ENCODE results near the gene SNX25.

DNA sequence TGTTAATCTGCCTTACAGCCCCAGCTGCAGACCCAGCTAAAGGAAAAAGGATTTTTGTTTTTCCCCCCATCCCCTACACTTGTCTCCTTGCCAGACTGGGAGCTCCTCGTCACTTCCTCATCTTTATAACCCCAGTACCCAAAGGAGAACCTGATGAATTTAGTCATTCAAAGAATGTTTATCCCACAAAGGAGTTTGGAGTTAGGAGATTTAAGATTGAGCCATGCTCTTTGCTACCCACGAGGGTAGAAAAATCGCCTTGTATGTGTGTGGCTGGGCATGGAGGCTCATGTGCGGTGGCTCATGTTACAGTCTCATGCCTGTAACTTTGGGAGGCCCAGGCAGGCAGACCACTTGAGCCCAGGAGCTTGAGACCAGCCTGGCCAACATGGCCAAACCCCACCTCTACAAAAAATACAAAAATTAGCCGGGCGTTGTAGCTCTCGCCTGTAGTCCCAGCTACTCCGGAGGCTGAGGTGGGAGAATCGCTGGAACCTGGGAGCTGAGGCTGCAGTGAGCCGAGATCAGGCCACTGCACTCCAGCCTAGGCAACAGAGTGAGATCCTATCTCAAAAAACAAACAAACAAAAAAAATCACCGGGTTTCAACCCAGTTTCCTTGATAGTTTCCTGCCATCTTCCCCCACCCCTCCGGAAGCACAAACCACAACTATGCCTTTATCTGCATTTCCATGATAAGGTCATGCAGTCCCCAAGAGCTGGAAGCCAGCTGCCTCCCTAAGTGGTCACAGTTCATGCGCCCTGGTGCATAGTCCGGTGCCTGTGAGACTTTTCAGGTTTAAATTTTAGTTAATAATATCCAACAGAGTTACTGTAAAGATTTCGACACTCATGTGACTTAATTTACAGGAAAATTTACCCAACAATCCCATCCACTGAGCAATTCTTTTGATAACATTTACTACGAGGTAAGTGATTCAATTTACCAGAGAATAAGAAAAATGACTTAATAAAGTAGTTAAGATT is 7.1 kb upstream of the SNX25 start:
- TF ChIP-seq, protein P1, sequence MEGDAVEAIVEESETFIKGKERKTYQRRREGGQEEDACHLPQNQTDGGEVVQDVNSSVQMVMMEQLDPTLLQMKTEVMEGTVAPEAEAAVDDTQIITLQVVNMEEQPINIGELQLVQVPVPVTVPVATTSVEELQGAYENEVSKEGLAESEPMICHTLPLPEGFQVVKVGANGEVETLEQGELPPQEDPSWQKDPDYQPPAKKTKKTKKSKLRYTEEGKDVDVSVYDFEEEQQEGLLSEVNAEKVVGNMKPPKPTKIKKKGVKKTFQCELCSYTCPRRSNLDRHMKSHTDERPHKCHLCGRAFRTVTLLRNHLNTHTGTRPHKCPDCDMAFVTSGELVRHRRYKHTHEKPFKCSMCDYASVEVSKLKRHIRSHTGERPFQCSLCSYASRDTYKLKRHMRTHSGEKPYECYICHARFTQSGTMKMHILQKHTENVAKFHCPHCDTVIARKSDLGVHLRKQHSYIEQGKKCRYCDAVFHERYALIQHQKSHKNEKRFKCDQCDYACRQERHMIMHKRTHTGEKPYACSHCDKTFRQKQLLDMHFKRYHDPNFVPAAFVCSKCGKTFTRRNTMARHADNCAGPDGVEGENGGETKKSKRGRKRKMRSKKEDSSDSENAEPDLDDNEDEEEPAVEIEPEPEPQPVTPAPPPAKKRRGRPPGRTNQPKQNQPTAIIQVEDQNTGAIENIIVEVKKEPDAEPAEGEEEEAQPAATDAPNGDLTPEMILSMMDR (IDR thresholded peaks at IDR 0.05): no peak
- TF ChIP-seq POLR2A (IDR thresholded peaks at IDR 0.05): peak; percentile 18
